ENCODE results near the gene ANKRD35.
A peak's percentile ranks its signal among the peaks of the same experiment; 100 is the strongest.

ANKRD35 gene

GRCh38 chr1:145891587-145892485 is 6.2 kb upstream of the ANKRD35 start:
- Mint-ChIP-seq H3K36me3 (ENCODE audit: low read depth) (no peaks in the 10 kb centered on the region), H3K27me3 (ENCODE audit: low read depth, poor library complexity) (peaks cover 26% of the 10 kb centered on the region), H3K4me1 (peaks cover 39% of the 10 kb centered on the region), H3K9me3 (no peaks in the 10 kb centered on the region), H3K27ac (peak overlapping the region; percentile 80), H3K4me3 (peak overlapping the region; percentile 59)
- TF ChIP-seq CTCF (IDR thresholded peaks at IDR 0.05), result peak; percentile 89
- peak; percentile 94 for DNase-seq

GRCh38 chr1:145891143-145891542 is 5.5 kb upstream of the ANKRD35 start:
- Mint-ChIP-seq H3K4me3 (no peak overlapping the region), H3K4me1 (peaks cover 46% of the 10 kb centered on the region), H3K27ac (no peak overlapping the region), H3K36me3 (ENCODE audit: low read depth) (no peaks in the 10 kb centered on the region), H3K9me3 (no peaks in the 10 kb centered on the region), H3K27me3 (ENCODE audit: low read depth, poor library complexity) (peaks cover 31% of the 10 kb centered on the region)
- no peak for TF ChIP-seq CTCF (IDR thresholded peaks at IDR 0.05)
- no peak for DNase-seq

- Mint-ChIP-seq H3K27me3 (ENCODE audit: low read depth, poor library complexity) (peaks cover 36% of the 10 kb centered on the region), H3K9me3 (no peaks in the 10 kb centered on the region), H3K27ac (no peak overlapping the region), H3K4me1 (peaks cover 57% of the 10 kb centered on the region), H3K4me3 (no peak overlapping the region), H3K36me3 (ENCODE audit: low read depth) (no peaks in the 10 kb centered on the region)
- no peak for TF ChIP-seq CTCF (IDR thresholded peaks at IDR 0.05)
- no peak for DNase-seq
Measured at GRCh38 chr1:145889722-145890121, 4.1 kb upstream of the ANKRD35 start.

GRCh38 chr1:145887631-145888030 is 2.0 kb upstream of the ANKRD35 start:
- Mint-ChIP-seq H3K27me3 (ENCODE audit: low read depth, poor library complexity) (peaks cover 53% of the 10 kb centered on the region), H3K27ac (no peak overlapping the region), H3K4me1 (peaks cover 52% of the 10 kb centered on the region), H3K4me3 (peak overlapping the region; percentile 49), H3K9me3 (no peaks in the 10 kb centered on the region), H3K36me3 (ENCODE audit: low read depth) (no peaks in the 10 kb centered on the region)
- TF ChIP-seq CTCF (IDR thresholded peaks at IDR 0.05), result no peak
- DNase-seq, result no peak

- Mint-ChIP-seq H3K36me3 (ENCODE audit: low read depth) (no peaks in the 10 kb centered on the region), H3K27ac (no peak overlapping the region), H3K4me1 (peaks cover 44% of the 10 kb centered on the region), H3K27me3 (ENCODE audit: low read depth, poor library complexity) (peaks cover 57% of the 10 kb centered on the region), H3K9me3 (no peaks in the 10 kb centered on the region), H3K4me3 (peak overlapping the region; percentile 72)
- no peak for TF ChIP-seq CTCF (IDR thresholded peaks at IDR 0.05)
- DNase-seq, result no peak
Measured at GRCh38 chr1:145886816-145887215, 1.1 kb upstream of the ANKRD35 start.

- Mint-ChIP-seq H3K36me3 (ENCODE audit: low read depth) (no peaks in the 10 kb centered on the region), H3K27me3 (ENCODE audit: low read depth, poor library complexity) (peaks cover 57% of the 10 kb centered on the region), H3K9me3 (no peaks in the 10 kb centered on the region), H3K4me1 (peaks cover 39% of the 10 kb centered on the region), H3K4me3 (peak overlapping the region; percentile 87), H3K27ac (no peak overlapping the region)
- TF ChIP-seq CTCF (IDR thresholded peaks at IDR 0.05), result no peak
- DNase-seq, result no peak
Measured at GRCh38 chr1:145886390-145886789, 724 bp upstream of the ANKRD35 start.
